ENCODE data around the gene SETD5.
"Not testable (repeated sequence)": the region's sequence is repeated elsewhere in the genome, so short reads cannot be mapped to it uniquely, and the experiment has no call there.

The SETD5 gene

DNA sequence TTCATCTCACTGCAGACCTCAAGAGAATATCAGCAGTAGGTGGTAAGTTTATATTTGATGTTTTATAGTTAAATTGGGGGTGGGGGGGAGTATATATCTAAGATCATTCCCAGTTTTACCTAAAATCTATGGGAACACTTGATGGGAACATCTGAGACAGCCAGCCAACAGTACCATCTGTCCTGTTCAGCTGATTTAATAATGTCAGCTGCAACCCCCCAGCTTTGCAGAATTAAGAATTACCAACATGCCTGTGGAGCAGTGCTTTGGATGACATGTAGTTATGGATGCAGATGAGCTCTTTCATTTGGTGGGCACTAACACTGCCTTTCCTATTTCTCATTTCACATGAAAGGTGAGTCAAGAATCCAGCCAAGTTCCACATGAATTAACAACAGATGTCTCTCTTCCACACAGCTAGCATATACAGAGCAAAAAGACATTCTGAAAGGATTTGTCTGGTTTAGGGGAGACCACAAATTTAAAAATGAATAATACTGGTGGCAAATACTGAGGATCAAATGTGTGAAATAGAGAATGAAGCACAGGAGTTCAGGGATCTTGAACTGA, 76.2 kb downstream of the SETD5 start:
- DNase-seq = no peak

DNA sequence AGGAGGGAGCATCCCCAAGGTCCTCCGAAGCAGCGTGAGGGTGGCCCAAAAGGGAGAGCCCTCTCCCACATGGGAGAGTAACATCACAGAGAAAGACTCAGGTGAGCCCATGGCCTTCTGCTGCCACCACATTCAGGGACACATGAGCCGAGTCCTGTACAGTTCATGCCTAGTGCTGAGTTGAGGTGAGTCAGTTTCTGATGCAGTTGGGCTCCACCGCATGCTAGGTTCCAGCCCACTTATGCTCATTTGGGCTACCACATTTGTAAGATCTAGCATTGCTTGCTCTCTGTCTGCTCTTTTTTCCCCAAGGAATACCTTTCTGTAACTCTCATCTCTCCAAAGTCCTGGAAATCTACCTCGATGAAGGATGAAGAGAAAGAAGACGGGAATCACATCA, 77.1 kb downstream of the SETD5 start:
- DNase-seq = no peak

DNA sequence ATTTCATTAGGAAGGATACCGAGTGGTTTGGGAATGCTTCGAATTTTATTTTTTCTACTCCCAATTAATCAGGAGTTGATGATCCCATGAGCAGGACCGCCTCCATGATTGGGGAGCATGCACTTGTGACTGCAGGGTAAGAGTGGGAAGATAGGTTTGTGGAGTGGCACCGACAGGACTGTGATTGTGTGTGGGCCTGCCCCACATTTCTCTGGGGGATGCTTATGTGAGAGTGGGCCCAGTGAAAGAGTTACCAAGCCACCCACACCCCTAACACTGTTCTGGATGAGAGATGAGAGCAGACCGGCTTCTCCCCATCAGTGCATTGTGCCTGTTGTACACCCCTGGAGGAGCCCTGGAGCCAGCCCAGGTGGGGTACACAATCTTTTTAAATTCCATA, 79.5 kb downstream of the SETD5 start:
- no peak for DNase-seq

DNA sequence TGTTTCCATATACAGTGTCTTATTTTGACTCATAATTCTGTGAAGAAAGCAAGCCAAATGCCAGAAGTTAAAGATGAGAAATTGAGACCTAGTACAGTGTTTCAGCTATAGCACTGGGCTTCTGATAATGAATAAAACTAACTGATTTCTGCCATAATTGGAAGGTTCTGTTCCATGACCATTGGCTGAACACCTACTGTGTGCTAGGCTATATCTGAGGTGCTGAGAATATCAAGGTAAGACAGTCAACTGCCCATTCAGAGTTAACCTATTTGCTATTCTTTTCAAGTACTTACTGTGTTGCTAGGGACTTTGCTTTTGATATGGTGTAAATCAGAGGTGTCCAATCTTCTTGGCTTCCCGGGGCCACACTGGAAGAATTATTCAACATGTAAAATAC, 82.8 kb downstream of the SETD5 start:
- DNase-seq = no peak

DNA sequence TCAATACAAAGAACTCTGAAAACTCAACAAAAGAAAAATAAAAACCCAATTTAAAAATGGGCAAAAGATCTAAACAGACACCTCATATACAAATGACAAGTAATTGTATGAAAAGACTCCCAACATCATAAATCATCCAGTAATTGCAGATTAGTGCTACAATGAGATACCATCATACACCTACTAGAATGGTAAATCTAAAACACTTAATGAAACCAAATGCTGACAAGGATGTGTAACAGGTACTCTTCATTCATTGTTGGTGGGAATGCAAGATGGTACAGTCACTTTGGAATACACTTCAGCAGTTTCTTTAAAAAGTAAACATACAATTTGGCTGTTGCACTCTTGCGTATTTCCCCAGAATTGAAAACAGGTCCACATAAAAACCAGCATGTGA, 87.8 kb downstream of the SETD5 start:
- no peak for DNase-seq

DNA sequence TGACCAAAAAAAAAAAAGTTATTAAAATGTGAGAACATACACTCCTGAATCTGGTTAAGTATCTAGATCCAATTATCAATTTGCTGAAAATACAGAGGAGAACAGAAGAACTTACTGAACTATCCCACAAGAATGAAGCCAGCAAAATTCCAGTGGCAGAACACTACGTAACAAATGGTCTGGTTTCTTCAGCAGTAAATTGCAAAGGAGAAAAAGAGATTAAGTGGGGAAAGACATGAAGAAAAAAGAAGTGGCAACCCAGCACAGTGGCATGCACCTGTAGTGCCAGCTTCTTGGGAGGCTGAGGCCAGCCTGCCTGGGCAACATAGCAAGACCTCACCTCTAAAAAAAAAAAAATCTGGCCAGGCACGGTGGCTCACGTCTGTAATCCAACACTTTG, 94.1 kb downstream of the SETD5 start:
- no peak for DNase-seq

DNA sequence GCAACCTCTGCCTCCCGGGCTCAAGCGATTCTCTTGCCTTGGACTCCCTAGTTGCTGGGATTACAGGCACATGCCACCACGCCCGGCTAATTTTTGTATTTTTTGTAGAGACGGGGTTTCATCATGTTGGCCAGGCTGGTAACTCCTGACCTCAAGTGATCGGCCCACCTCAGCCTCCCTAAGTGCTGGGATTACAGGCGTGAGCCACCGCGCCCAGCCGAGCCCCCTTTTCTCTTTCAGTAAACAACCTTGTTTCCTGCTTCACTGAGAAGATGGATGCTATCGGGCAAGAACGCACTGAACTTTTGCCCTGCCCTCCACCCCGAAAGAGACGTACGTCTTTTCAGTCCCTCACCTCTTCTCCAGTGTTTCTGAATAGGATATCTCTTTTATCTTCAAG, 96.6 kb downstream of the SETD5 start:
- not testable (repeated sequence) for DNase-seq

DNA sequence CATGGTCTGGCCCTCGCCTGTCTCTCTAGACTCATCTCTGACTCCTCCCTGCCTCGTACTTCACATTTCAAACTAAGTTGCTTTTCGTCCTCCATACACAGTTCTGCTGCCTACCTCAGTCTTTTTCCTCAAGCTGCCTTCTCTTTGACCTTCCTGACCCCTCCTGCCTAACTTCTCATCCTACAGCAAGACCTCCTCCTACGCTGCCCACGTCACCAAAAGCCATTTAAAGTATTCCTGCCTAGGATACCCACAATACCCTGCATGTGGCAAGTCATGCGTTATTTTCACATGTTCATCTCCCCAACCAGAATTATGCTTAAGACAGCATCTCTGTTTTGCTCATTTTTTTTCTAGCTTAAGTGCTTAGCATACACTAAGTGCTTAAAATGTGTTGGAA, 99.5 kb downstream of the SETD5 start:
- no peak for DNase-seq

DNA sequence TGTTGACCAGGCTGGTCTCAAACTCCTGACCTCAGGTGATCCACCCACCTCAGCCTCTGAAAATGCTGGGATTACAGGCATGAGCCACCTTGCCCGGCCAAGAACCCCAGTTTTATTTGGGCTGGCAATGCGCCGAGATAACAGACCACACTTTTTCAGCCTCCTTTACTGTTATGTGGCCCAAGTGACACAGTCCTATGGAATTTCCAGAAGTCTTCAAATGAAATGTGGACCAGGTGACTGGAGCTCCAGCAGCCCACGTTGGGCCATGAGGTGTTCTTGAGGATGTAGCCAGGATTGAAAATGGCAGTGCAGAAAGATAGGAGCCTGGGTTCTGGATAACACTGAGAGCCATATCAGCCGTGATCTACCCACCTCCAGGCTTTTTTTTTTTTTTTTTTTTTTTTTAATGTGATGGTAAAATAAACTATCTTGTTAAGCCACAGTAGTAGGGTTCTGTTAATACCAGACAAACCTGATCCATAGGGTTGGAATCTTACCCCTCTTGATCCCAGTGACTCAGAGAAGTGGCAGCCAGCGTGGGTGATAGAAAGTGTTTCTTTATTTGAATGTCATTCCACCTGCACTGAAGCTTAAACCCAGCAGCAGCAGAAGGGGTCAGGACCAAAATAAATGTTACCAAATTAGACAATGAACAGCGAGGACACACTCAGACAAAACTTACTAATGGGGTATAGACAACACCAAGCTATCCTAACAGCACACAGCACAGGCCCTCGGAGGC, 100.6 kb downstream of the SETD5 start:
- no peak for DNase-seq

DNA sequence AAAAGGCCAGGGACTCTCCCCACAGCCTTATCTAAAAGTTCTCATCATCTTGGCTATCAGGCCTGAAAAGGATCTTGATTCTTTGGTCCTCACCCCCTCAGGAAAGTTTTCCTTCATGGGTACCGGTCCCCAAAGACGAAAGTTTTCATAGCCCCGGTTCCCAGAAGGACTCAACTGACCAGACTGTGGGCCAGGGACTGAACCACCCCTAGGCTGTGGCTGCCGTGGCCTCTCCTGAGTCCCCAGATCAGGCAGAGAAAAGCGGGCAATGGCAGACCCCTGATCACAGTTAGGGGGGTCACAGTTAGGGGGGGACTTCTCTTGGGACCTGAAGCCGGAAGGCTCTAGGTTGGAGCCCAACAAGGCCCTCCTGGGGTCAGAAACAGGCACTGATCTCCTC, 101.4 kb downstream of the SETD5 start:
- no peak for DNase-seq

DNA sequence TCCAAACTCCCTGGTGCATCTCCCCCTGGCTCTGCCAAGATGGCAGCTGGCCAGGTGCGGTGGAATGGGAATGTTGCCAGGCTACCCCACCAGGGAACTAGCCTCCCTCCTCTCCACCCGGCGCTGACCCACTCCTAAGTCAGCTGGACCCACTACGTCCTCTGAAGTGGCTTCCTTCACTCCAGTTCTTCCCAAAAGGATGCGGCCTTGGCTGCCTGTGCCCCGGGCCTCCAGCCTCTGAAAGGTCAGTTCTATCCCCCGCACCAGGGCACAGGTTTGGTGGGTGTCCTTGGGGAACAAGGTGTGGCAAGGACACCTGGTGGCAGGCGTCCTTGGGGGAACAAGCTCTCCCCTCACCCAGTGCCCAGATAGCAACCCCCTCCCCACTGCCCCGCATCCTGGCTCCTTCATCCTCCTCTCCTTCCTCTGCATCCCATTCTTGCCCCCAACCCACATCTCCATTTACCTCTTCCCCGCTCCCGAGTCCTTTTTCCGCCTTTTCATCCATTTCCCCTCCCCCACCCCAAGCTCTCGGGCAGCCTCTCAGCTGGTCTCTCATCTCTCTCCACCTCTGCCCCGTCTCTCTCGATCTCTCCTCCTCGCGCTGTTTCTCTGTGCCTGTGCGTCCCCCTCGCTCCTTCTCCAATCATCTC, 102.2 kb downstream of the SETD5 start:
- DNase-seq = no peak

DNA sequence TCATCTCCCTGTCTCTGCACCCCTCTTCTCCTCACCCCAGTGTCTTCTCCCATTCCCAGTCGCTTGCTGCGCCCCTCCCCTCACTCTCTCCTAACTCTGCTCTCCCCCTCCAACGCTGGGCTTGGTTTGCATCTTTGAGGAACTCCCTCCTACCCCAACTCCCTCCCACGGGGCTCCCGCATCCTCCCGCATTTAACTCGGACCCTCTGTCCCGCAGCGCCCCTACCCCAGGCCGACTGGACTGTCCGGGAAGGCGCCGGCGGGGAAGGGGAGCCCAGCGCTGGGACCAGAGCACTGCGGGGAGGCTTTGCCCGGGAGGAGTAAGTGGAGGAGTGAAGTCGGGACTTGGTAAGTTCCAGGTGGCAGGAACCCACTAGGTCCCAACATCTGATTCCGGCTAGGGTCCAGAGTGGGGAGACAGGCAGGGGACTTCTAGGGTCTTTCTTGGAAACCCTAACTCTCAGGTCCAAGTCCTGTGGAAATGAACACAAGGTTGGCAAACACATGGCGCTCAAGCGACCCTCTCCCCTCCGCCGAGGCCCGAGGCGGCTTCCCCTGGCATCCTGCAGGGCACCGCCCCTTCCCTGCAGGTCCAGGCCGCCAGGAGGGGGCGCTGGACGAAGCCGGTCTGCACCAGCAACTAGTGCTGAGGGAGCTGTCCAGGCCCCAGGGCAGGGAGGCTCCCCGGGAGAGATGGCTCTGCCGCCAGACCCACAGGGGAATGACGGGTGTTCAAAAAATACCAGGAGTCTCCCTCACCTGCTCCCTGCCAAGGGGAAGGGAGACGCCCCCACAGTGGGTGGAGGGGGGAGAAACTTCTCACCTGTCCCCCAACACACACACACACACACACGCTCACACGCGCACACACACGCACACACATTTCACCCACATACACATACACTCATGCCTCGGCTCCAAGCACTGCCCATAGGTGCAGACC, 103.0 kb downstream of the SETD5 start:
- DNase-seq = no peak

DNA sequence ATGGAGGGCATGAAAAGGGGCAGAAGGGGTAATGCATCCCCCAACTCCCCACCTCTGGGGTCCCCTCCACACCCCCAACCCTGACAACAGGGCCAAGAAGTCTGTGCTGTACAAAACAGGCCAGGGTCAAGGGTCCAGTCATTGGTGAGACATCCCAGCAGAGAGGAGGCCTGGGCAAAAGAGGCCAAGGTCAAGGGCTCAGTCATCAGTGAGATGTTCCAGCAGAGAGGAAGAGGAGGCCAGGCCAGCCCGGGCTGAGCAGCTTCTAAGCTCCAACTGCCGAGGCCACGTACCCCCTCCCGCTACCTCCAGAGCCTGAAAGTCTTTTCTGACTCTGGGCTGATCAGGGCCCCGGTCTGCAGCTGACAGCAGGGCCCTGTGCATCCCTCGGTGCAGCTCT, 103.8 kb downstream of the SETD5 start:
- no peak for DNase-seq

DNA sequence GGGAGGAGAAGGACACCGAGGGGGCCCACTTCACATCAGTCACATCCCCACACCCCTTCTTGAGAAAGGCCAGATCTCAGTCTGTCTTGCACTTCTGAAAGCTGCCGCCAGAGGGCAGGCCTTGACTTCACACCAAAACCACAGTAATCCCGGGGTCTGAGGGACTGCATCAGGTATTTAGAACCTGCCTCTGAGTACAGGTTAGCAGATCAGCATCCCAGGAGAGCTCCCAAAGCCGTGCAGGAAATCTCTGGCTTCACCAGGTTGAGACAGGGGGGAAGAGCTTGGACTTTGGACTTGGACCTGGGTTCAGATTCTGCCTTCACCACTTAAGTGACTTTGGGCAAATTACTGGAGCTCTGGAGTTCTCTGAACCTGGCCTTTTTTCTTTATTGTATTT, 105.9 kb downstream of the SETD5 start:
- no peak for DNase-seq

DNA sequence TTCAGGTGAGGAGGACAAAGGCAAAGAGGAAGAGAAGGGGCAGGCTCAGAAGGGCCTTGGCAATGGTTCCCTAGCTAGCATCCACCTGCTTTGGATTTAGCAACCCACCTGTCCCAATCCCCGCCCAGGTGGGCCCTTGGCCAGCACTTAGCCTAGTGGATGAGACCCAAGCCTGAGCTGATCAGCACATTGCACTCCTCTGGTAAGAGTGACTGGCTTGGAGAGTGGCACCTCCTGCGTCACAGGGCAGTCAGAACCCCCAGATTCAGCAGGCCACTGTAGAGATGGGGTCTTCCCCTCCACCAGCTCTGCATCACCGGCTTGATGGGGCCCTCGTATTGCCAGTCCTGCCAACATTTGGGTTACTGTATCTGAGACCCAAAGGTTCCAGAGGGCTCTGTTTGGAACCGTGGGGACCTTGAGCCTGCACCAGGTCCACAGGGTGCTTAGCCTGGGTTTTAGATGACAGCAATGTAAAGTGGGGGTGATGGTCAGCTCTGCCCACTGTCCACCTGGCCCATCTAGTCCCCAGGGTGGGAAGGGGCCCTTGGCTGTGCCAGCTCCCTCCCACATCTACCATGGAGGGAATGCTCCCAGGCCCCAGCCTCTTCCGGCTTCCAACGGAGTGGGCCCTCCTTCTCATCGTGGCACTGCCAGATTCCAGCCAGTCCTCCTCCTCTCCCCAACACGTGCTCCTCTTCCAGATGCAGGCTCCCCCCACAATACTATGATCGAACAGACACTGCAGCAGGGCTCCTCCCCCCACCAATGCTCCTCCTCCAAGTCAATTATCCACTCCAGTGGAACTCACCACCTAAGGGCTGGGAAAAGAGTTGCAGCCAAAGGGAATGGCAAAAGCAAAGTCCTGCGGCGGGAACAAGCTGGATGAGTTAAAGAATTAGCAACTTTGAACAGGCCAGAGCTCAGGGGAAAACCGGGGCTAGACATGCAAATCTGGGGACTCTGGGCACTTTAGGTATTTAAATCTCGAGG, 110.5 kb downstream of the SETD5 start:
- DNase-seq = no peak

DNA sequence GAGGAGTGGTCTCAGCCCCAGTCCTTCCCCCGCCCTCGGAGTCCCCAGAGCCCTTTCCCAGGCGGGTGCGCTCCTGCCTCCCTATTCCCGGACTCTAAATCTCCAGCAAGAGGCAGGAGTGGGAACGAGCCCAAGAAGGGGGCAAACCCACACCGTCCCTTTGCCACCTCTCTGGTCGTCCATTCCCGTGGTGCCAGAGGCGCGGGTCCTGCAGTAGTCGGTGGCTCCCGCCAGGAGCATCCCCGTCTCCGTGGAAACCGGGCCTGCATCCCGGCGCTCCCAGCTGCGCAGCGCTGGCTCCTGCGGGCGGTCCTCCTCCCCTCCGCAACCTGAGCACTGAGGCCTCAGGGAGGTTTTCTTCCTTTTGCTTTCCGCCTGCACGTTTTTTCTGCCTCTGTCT, 111.4 kb downstream of the SETD5 start:
- no peak for DNase-seq

DNA sequence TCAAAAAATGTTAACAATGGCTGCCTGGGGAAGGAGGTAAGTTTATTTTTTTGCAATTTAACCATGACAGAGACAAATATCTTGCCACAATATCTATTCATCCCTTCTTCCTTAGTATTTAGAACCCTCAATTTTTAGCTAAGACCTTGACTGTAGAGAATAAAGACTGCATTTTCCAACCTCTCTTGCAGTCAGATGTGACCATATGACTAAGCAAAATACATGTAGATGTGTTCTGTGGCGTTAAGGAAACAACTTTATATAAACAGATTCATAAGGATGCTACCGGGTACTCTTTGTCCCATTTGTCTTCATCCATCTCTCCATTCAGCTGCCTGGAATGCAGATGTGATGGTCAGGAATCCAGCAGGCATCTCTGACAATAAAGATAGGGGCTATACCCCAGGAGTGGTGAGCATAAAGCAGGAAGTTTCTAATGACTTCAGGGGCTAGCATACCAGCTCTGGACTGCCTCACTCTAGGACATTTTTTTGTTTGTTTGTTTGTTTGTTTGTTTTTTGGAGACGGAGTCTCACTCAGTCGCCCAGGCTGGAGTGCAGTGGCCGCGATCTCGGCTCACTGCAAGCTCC, 115.1 kb downstream of the SETD5 start:
- no peak for DNase-seq

DNA sequence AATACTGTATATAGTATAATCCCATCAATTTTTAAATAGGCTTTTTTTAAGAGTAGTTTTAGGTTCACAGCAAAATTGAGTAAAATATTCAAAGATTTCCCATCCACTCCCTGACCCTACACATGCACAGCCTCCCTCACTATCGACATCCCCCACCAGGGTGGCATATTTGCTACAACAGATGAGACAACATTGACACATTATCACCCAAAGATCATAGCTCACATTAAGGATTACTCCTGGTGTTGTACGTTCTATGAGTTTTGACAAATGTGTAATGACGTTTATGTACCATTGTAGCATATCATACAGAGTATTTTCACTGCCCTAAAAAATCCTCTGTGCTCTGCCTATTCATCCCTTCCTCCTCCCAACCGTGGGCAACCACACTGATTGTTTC, 116.9 kb downstream of the SETD5 start:
- DNase-seq = no peak

DNA sequence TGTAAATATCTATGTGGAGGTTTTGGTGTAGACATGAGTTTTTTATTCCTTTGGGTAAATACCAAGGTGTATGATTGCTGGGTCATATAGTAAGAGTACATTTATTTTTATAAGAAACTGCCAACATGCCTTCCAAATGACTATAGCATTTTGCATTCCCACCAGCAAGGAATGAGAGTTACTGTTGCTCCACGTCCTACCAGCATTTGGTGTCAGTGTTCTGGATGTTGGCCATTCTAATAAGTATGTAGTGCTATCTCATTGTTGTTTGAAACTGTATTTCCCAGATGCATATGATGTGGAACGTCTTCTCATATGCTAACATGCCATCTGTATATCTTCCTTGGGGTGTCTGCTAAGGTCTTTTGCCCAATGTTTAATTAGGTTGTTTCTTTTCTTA, 117.5 kb downstream of the SETD5 start:
- no peak for DNase-seq

DNA sequence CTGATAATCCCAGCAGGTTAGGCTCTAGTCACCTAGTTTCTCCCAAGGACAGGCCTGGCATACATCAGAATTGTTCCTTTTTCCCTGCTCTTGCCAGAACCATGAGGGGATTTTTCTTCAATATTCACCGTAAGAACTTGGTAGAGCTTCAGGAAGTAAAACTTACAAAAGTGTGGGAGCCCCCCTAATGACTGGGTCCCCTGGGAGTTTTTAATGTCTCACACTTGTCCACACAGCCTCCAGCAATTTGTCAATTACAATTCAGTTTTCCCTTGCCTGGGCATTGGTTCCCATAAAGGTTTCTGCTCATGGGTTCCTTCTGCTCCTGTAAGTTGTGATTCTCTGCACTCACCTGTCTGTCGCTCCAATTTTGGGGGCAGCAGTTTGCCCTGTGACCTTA, 127.7 kb downstream of the SETD5 start:
- no peak for DNase-seq
